ENCODE results near the gene MYO6. TPM values are rescaled to one million over a fixed set of nuclear protein-coding genes. Genes with fewer than 3 reads are reported as not detected.
"Not testable (repeated sequence)": the region's sequence is repeated elsewhere in the genome, so short reads cannot be mapped to it uniquely, and the experiment has no call there.

The MYO6 gene
- total RNA-seq, 2 experiments from 2014 or later, result 1.1 to 1.3 TPM

- DNase-seq; ATAC-seq; H3K27ac Mint-ChIP-seq; H3K4me1 Mint-ChIP-seq; H3K9me3 Mint-ChIP-seq (ENCODE audit: low read depth); intact Hi-C loops (cut with DNase I, micrococcal nuclease); H3K36me3 Mint-ChIP-seq (ENCODE audit: low read depth); POLR2A ChIA-PET; H3K27me3 Mint-ChIP-seq; H3K4me3 Mint-ChIP-seq: not testable (repeated sequence)
- CTCF ChIA-PET, result interaction anchor here (1.3 kb wide), 1 partner anchor 24 kb away, joined by 3 read pairs; no protein-coding TSS in a partner anchor
Measured at GRCh38 chr6:75905129-75905528, 156.1 kb downstream of the MYO6 start.

- CTCF ChIA-PET, result interaction anchor here (0.8 kb wide), 1 partner anchor 9 kb away, joined by 3 read pairs; no protein-coding TSS in a partner anchor
Measured at GRCh38 chr6:75906871-75907270, 157.8 kb downstream of the MYO6 start.

GRCh38 chr6:75907444-75907843 lies 158.4 kb downstream of the MYO6 start:
- DNase-seq, result no peak
- ChIA-PET CTCF (no interaction called here), POLR2A (no interaction called here)
- Mint-ChIP-seq H3K27me3 (peaks cover 2% of the 10 kb centered on the region), H3K27ac (no peak overlapping the region), H3K4me1 (no peaks in the 10 kb centered on the region), H3K9me3 (ENCODE audit: low read depth) (no peaks in the 10 kb centered on the region), H3K4me3 (no peak overlapping the region), H3K36me3 (ENCODE audit: low read depth) (no peaks in the 10 kb centered on the region)
- ATAC-seq, result no peak
- intact Hi-C loops (cut with DNase I, micrococcal nuclease), result no loop called here

More at GRCh38 chr6:75906871-75907270, 157.8 kb downstream of the MYO6 start:
- ATAC-seq, result no peak
- no peaks in the 10 kb centered on the region for H3K4me1 Mint-ChIP-seq
- H3K27ac Mint-ChIP-seq, result no peak overlapping the region
- intact Hi-C loops (cut with DNase I, micrococcal nuclease), result no loop called here
- peaks cover 2% of the 10 kb centered on the region for H3K27me3 Mint-ChIP-seq
- H3K36me3 Mint-ChIP-seq (ENCODE audit: low read depth), result no peaks in the 10 kb centered on the region
- H3K9me3 Mint-ChIP-seq (ENCODE audit: low read depth), result no peaks in the 10 kb centered on the region
- POLR2A ChIA-PET, result no interaction called here
- no peak for DNase-seq
- no peak overlapping the region for H3K4me3 Mint-ChIP-seq

DNA sequence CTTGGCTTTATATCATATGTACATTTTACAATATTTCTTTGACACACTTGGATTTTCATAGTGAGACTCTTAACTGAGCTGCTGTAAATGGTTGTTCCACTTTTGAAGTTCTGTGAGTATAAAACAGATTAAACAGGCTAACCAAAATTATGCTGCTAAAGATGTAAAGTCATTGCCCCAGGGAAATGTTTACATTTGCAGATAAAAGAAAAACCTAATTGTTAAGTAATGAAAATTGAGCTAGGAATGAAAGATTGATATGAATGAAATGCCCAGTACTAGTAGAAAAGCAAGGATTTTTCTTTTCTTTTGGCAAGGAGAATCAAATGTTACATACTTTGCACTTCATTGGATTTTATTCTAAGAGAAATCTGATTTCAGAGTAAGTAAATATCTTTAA lies 164.0 kb downstream of the MYO6 start:
- CTCF ChIA-PET, result interaction anchor here (1.2 to 3.8 kb wide), 3 partner anchors 15 to 21 kb away, joined by 3 to 29 read pairs (median 4); no protein-coding TSS in a partner anchor
- no peaks in the 10 kb centered on the region for H3K36me3 Mint-ChIP-seq (ENCODE audit: low read depth)
- H3K4me1 Mint-ChIP-seq, result no peaks in the 10 kb centered on the region
- peaks cover 5% of the 10 kb centered on the region for H3K27me3 Mint-ChIP-seq
- POLR2A ChIA-PET, result no interaction called here
- no peaks in the 10 kb centered on the region for H3K9me3 Mint-ChIP-seq (ENCODE audit: low read depth)
- H3K4me3 Mint-ChIP-seq, result no peak overlapping the region
- intact Hi-C loops (cut with DNase I, micrococcal nuclease), result no loop called here
- H3K27ac Mint-ChIP-seq, result no peak overlapping the region
- DNase-seq (no peak), ATAC-seq (no peak)

- no peaks in the 10 kb centered on the region for H3K36me3 Mint-ChIP-seq (ENCODE audit: low read depth)
- no peak for ATAC-seq
- H3K27ac Mint-ChIP-seq, result no peak overlapping the region
- ChIA-PET CTCF (no interaction called here), POLR2A (no interaction called here)
- no peak for DNase-seq
- no peaks in the 10 kb centered on the region for H3K9me3 Mint-ChIP-seq (ENCODE audit: low read depth)
- intact Hi-C loops (cut with DNase I, micrococcal nuclease), result no loop called here
- H3K27me3 Mint-ChIP-seq, result peaks cover 5% of the 10 kb centered on the region
- H3K4me3 Mint-ChIP-seq, result no peak overlapping the region
- H3K4me1 Mint-ChIP-seq, result no peaks in the 10 kb centered on the region
Measured at GRCh38 chr6:75922226-75922625, 173.2 kb downstream of the MYO6 start.

DNA sequence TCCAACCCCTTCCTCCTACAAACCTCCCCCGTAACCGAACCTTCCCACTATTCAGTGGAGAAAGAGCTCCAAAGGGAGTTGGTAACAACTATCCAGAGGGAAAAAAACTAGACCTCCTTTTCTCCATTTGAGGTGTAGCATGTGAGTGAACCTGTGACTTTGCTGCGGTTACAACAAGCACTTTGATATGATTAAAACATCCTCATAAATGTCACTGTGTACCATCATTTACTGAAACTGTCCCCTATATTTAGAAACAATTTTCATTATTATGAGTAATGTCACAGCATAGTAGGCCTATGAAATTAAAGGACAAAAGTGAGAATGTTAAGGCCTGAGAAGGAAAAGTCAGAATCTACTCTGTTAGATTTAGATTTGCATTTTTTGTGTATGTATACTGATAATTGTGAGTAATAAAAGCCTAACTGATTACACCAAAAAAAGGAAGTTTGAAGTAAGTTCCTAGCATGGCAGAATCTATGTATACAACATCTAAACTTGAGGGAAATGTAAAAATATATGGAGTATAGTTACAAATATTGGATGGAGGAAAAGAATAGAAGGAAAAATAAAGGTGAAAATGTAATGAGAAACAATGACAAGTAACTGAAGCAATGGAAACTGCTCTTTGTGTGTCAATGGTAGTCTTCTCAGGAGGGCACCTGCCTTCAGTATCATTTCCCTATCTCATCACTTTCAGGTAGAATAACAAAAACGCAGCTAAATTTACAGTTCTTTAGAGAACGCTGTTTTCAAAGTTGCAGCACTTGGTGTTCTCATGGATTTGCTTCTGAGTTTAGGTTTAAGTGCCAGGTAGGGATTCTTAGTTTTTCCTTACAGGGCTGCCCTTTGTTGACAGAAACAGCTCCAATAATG lies 177.5 kb downstream of the MYO6 start:
- POLR2A ChIA-PET, result no interaction called here
- Mint-ChIP-seq H3K4me1 (no peaks in the 10 kb centered on the region), H3K4me3 (no peak overlapping the region), H3K27me3 (peaks cover 2% of the 10 kb centered on the region), H3K9me3 (ENCODE audit: low read depth) (no peaks in the 10 kb centered on the region), H3K36me3 (ENCODE audit: low read depth) (no peaks in the 10 kb centered on the region), H3K27ac (no peak overlapping the region)
- ATAC-seq (no peak), DNase-seq (no peak)
- CTCF ChIA-PET, result interaction anchor here (0.9 kb wide), 1 partner anchor 33 kb away, joined by 3 read pairs; no protein-coding TSS in a partner anchor
- intact Hi-C loops (cut with DNase I, micrococcal nuclease), result no loop called here

DNA sequence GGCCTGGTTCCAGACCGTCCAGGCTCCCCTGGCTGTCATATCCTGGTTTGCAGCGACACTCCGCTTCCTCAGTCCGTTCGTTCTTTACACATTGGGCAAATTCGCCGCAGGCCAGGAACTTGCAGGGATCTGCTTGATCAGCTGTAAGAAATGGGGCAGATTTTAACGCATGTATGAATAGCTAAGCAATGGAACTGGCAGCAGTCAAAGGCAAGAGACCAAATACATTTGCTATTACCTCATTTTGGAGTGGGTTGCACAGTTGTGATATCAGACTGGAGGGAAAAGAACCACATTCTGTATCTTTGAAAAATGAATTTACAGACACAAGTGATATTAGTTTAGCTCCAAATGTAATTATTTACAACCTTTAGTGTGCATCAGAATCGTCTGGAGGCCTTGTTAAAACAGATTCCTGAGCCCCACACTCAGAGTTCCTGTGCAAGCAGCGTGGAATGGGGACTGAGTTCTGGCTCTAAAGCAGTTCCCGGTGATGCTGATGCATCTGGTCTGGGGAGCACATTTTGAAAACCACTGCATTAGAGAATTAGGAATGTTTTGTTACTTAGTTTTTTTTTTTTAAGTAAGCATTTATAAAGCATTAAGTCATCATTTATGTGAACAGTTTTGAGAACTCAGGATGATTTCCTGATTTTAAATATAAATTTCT lies 182.1 kb downstream of the MYO6 start:
- ChIA-PET CTCF (interaction anchor here (0.6 to 1.2 kb wide), 2 partner anchors 37 to 157 kb away, joined by 3 to 6 read pairs; no protein-coding TSS in a partner anchor), POLR2A (no interaction called here)
- Mint-ChIP-seq H3K36me3 (ENCODE audit: low read depth) (no peaks in the 10 kb centered on the region), H3K27ac (no peak overlapping the region), H3K4me1 (peaks cover 7% of the 10 kb centered on the region), H3K9me3 (ENCODE audit: low read depth) (no peaks in the 10 kb centered on the region), H3K27me3 (peaks cover 12% of the 10 kb centered on the region), H3K4me3 (no peak overlapping the region)
- intact Hi-C loops (cut with DNase I, micrococcal nuclease), result no loop called here
- DNase-seq (no peak), ATAC-seq (no peak)

DNA sequence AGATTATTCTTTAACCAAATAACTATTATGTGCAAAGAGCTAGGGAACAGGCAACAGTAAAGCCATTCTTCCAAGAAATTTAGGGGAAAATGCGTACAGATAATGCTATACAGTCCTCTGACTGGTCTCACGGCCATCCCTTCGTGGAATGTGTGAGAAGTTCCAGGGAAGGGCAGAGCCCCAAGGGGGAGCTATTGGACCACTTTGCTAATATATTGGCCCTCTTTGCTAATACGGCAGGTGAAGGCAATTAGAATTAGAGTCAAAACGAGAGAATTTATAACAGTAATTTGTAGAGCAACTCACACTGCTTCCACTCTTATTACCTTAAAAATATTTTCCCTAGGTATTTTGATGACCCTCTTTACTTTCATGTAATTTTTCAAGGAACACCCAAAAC lies 183.0 kb downstream of the MYO6 start:
- POLR2A ChIA-PET, result interaction anchor here (0.6 kb wide), 1 partner anchor 729 kb away, joined by 5 read pairs; no protein-coding TSS in a partner anchor

GRCh38 chr6:75933387-75933975 lies 184.4 kb downstream of the MYO6 start:
- no peak overlapping the region for H3K27ac Mint-ChIP-seq
- H3K9me3 Mint-ChIP-seq (ENCODE audit: low read depth), result no peaks in the 10 kb centered on the region
- H3K36me3 Mint-ChIP-seq (ENCODE audit: low read depth), result no peaks in the 10 kb centered on the region
- POLR2A ChIA-PET, result no interaction called here
- H3K4me3 Mint-ChIP-seq, result no peak overlapping the region
- CTCF ChIA-PET, result interaction anchor here (0.8 to 1.3 kb wide), 4 partner anchors 20 to 928 kb away, joined by 3 to 4 read pairs (median 3); no protein-coding TSS in a partner anchor
- DNase-seq, result no peak
- H3K27me3 Mint-ChIP-seq, result peaks cover 19% of the 10 kb centered on the region
- no peak for ATAC-seq
- H3K4me1 Mint-ChIP-seq, result peaks cover 7% of the 10 kb centered on the region
- intact Hi-C loops (cut with DNase I, micrococcal nuclease), result no loop called here

More for the DNA sequence above, 183.0 kb downstream of the MYO6 start:
- no peak for ATAC-seq
- Mint-ChIP-seq H3K4me1 (peaks cover 7% of the 10 kb centered on the region), H3K36me3 (ENCODE audit: low read depth) (no peaks in the 10 kb centered on the region), H3K27ac (no peak overlapping the region), H3K4me3 (no peak overlapping the region), H3K9me3 (ENCODE audit: low read depth) (no peaks in the 10 kb centered on the region), H3K27me3 (peaks cover 19% of the 10 kb centered on the region)
- intact Hi-C loops (cut with DNase I, micrococcal nuclease), result no loop called here
- CTCF ChIA-PET, result interaction anchor here (1.0 kb wide), 1 partner anchor 54 kb away, joined by 3 read pairs; no protein-coding TSS in a partner anchor
- peak; percentile 12 for DNase-seq

- H3K9me3 Mint-ChIP-seq (ENCODE audit: low read depth), result no peaks in the 10 kb centered on the region
- ATAC-seq, result peak; percentile 49
- POLR2A ChIA-PET, result no interaction called here
- peaks cover 7% of the 10 kb centered on the region for H3K4me1 Mint-ChIP-seq
- H3K27ac Mint-ChIP-seq, result no peak overlapping the region
- peak; percentile 36 for DNase-seq
- peaks cover 20% of the 10 kb centered on the region for H3K27me3 Mint-ChIP-seq
- intact Hi-C loops (cut with DNase I, micrococcal nuclease), result loop anchor here (1.0 to 5.0 kb wide), 3 partner anchors 927 to 1522 kb away; no protein-coding TSS in a partner anchor
- CTCF ChIA-PET, result interaction anchor here (0.6 to 1.5 kb wide), 7 partner anchors 12 to 1522 kb away, joined by 3 to 5 read pairs (median 4); no protein-coding TSS in a partner anchor
- H3K36me3 Mint-ChIP-seq (ENCODE audit: low read depth), result no peaks in the 10 kb centered on the region
- H3K4me3 Mint-ChIP-seq, result peak overlapping the region; percentile 0
Measured at GRCh38 chr6:75934643-75935472, 185.8 kb downstream of the MYO6 start.

- Mint-ChIP-seq H3K36me3 (ENCODE audit: low read depth) (no peaks in the 10 kb centered on the region), H3K27ac (no peak overlapping the region), H3K4me3 (no peak overlapping the region), H3K27me3 (peaks cover 22% of the 10 kb centered on the region), H3K4me1 (peaks cover 7% of the 10 kb centered on the region), H3K9me3 (ENCODE audit: low read depth) (no peaks in the 10 kb centered on the region)
- ChIA-PET CTCF (interaction anchor here (0.6 to 1.5 kb wide), 5 partner anchors 11 to 1522 kb away, joined by 3 to 5 read pairs (median 4); no protein-coding TSS in a partner anchor), POLR2A (no interaction called here)
- DNase-seq (no peak), ATAC-seq (no peak)
- intact Hi-C loops (cut with DNase I, micrococcal nuclease), result loop anchor here (1.0 to 5.0 kb wide), 3 partner anchors 927 to 1522 kb away; no protein-coding TSS in a partner anchor
Measured at GRCh38 chr6:75935473-75935793, 186.4 kb downstream of the MYO6 start.
